Keratinocyte (primary cell): ENCODE data around the gene CCDC68.

Experiments
- CTCF ChIP-seq, 3 experiments: IDR thresholded peaks in 1 of 3; conservative IDR thresholded peaks in 1 of 3; optimal IDR thresholded peaks in 1 of 3; 2 replicates in 2 of 3; 3 replicates in 1 of 3; pipeline versions ENCODE3 to v1.5.1; 2011; ENCODE audit warnings: low read length in 3 of 3, mild to moderate bottlenecking in 3 of 3, moderate library complexity in 2 of 3, control low read depth in 1 of 3, inconsistent platforms in 1 of 3; ENCODE audit not compliant: insufficient read depth in 2 of 3; ENCODE audit errors: extremely low read depth in 1 of 3
- EZH2 ChIP-seq: IDR thresholded peaks from one replicate; pipeline ENCODE4 v1.6.1; 2012; ENCODE audit warnings: inconsistent platforms, mild to moderate bottlenecking, low read length, moderate library complexity

DNA sequence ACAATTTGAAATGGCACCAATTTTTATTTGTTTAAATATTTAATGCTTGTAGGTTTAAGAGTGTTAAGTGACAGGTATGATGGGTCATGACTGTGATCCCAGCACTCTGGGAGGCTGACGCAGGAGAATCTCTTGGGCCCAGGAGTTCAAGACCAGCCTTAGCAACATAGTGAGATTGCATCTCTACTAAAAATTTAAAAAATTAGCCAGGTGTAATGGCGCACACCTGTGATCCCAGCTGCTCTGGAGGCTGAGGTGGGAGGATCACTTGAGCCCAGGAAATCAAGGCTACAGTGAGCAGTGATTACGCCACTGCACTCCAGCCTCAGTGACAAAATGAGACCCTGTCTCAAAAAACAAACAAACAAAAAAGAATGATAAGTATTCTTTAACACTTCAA is 43.0 kb upstream of the CCDC68 start:
- TF ChIP-seq CTCF (optimal IDR thresholded peaks at IDR 0.05 in 1 of 3, IDR thresholded peaks at IDR 0.05 in 1 of 3, conservative IDR thresholded peaks at IDR 0.05 in 1 of 3; ENCODE audit: extremely low read depth in 1 of 3, insufficient read depth in 2 of 3, low read length in 3 of 3) = no peak
- no peak for TF ChIP-seq EZH2
